Epithelial cell of prostate (primary cell): ENCODE measurements around the gene QPCTL.
"Not testable (repeated sequence)": the region's sequence is repeated elsewhere in the genome, so short reads cannot be mapped to it uniquely, and the experiment has no call there.

Experiments
- DNase-seq: peaks from one replicate; pipeline ENCODE4 v3.0.0-alpha.2; 2011; ENCODE audit warnings: low read depth, low spot score
- H3K27ac ChIP-seq: fragments of 450-650 bp; 2 replicates; pipeline ENCODE4 v1.5.1; 2017; ENCODE audit warnings: mild to moderate bottlenecking

The QPCTL gene

GRCh38 chr19:45674946-45675345 lies 17.5 kb upstream of the QPCTL start:
- no peak for DNase-seq
- no peak overlapping the region for H3K27ac ChIP-seq

GRCh38 chr19:45676851-45677263 lies 15.6 kb upstream of the QPCTL start:
- DNase-seq: no peak
- H3K27ac ChIP-seq: no peak overlapping the region

- H3K27ac ChIP-seq: peak overlapping the region; percentile 22
- DNase-seq: peak; percentile 68
Measured at GRCh38 chr19:45677351-45678230, 14.9 kb upstream of the QPCTL start.

GRCh38 chr19:45681391-45682015 lies 11.0 kb upstream of the QPCTL start:
- H3K27ac ChIP-seq: peak overlapping the region; percentile 59

DNA sequence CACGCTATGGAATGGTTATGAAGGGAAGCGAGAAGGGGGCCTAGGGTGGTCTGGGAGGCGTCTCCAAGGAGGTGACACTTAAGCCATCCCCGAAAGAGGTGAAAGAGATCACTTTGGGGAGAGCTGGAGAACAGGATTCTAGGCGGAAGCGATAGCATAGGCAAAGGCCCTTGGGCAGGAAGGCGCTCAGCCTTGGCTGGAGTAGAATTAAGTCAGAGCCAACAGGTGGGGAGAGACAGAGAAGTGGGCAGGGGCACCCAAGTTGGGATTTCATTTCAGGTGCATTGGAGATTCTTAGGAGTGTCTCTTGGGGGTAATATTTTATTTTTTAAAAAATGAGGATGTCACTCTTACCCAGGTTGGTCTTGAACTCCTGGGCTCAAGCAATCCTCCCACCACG lies 10.3 kb upstream of the QPCTL start:
- H3K27ac ChIP-seq: peak overlapping the region; percentile 59

More at GRCh38 chr19:45681391-45682015, 11.0 kb upstream of the QPCTL start:
- no peak for DNase-seq

GRCh38 chr19:45682908-45683307 lies 9.6 kb upstream of the QPCTL start:
- no peak for DNase-seq
- no peak overlapping the region for H3K27ac ChIP-seq

More for the DNA sequence above, 10.3 kb upstream of the QPCTL start:
- DNase-seq: no peak

DNA sequence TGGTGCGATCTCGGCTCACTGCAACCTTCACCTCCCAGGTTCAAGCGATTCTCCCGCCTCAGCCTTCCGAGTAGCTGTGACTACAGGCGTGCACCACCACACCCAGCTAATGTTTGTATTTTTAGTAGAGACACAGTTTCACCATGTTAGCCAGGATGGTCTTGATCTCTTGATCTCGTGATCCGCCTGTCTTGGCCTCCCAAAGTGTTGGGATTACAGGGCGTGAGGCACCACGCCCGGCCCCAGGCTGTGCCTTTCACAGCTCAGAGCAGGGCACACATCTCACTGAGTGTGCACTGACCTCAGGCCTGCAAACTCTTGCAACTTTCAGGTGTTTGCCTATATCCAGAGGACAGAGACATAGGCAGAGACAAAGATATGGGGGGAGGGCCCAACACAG lies 7.4 kb upstream of the QPCTL start:
- H3K27ac ChIP-seq, DNase-seq: not testable (repeated sequence)

- no peak overlapping the region for H3K27ac ChIP-seq
- no peak for DNase-seq
Measured at GRCh38 chr19:45687599-45687998, 4.9 kb upstream of the QPCTL start.

DNA sequence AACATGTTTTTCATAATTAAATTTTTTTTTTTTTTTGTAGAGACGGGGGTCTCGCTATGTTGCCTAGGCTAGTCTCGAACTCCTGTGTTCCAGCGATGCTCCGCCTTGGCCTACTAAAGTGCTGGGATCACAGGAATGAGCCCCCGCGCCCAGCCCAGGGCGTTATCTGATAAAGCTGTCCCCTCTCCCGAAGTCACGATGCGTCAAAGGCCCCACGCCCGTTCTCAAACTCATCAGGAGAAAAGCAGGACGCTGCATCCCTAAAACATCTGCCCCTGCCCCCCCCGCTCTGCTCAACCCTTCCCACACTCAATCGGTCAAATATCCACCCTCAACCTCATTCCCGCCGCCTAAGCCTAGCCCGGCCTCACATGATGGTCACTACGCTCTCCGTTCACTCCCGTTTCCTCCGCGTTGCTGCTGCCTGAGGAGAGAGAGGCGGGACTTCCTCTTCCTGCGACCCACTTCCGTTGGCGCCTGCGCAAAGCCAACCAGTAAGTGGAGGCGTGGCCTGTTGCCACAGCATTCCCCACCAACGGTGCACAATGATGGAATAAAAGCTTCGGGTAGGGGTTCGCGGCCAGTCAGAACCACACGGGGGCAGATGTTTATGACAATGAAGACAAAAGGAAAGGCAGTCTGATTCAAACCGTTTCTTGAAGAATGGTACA lies 815 bp upstream of the QPCTL start, which contains the start of gene SNRPD2:
Gene SNRPD2 (minus strand): TSS at position 438 of the 671 bp plus-strand sequence. CDS start 65 bp downstream, at position 373.
- peak; percentile 74 for DNase-seq
- H3K27ac ChIP-seq: peak within 1 kb of the TSS; percentile 86

GRCh38 chr19:45693106-45693788 lies 781 bp downstream of the QPCTL start:
- DNase-seq: no peak
- H3K27ac ChIP-seq: peak overlapping the region; percentile 86

GRCh38 chr19:45701676-45702075 lies 9.2 kb downstream of the QPCTL start:
- no peak for DNase-seq
- no peak overlapping the region for H3K27ac ChIP-seq

- no peak overlapping the region for H3K27ac ChIP-seq
- no peak for DNase-seq
Measured at GRCh38 chr19:45705115-45705514, 12.6 kb downstream of the QPCTL start.

DNA sequence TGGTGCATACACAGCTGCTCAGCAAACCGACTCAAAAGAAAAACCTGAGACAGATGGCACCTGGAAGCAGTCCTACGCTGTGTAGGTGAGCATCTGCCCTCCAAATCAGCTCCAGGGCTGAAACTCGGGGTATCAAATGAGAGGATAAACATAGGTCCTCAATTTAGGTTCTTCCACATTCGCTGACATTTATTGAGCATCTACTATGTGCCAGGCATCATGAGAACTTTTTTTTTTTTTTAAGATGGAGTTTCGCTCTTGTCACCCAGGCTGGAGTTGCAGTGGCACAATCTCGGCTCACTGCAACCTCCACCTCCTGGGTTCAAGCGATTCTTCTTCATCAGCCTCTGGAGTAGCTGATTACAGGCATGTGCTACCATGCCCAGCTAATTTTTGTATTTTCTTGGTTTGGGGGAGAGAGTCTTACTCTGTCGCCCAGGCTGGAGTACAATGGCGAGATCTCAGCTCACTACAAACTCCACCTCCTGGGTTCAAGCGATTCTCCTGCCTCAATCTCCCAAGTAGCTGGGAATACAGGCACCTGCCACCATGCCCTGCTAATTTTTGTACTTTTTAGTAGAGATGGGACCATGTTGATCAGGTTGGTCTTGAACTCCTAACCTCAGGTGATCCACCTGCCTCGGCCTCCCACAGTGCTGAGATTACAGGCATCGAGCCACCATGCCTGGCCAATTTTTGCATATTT lies 13.4 kb downstream of the QPCTL start:
- H3K27ac ChIP-seq: no peak overlapping the region
- DNase-seq: no peak

DNA sequence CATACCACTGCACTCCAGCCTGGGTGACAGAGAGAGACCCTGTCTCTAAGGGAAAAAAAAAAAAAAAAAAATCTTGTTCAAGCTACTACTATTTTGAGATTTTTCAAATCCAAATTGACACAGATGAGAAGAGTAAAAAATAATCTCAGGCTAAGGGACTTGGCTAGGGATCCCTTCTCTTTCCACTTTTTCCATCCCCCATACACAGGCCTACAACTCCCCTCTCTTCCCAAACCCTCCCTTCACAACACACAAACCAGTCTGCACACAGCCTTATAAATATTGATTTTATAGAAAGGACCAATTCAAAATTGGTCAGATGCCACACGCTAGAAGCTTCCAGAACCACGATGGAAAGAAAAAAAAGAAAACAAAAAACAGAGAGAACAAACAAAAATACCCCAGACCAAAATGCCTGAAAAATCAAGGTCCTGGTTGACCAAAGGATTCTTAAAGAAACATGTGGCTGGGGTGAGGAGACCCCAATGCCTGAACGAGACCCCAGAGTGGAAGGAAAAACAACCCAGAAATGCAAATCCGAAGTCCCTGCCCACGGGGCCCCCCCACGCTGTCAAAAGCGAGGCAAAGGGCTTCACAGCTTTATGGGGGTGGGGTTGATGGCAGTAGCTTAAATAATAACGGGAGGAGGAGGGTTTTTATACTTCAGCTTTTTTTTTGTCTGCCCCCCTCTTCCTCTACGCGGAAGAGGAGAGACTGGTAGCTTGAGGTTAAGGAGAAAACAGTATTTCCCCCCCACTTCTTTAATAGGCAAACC lies 18.1 kb downstream of the QPCTL start:
- DNase-seq: no peak
- no peak overlapping the region for H3K27ac ChIP-seq

- H3K27ac ChIP-seq: no peak overlapping the region
- no peak for DNase-seq
Measured at GRCh38 chr19:45711851-45712698, 19.6 kb downstream of the QPCTL start.

DNA sequence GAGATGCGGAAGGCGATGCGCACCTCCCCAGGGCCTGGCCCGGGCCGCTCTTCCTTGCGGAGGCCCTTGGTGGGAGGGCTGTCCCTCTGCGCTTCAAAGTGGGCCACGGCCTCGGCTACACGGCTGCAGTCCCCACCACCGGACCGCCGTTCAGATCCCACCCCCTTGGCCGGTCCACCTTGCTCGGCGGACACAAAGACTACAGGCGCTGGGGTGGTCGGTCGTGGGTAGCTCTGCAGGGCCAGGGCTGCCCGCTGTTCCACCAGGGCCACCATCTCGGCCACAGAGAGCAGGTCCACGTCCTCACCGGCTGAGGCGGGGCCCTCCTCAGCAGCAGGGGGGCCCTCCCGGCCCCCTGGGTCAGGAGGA lies 20.2 kb downstream of the QPCTL start:
- no peak overlapping the region for H3K27ac ChIP-seq
- no peak for DNase-seq

- no peak for DNase-seq
- no peak overlapping the region for H3K27ac ChIP-seq
Measured at GRCh38 chr19:45713141-45713540, 20.7 kb downstream of the QPCTL start.

DNA sequence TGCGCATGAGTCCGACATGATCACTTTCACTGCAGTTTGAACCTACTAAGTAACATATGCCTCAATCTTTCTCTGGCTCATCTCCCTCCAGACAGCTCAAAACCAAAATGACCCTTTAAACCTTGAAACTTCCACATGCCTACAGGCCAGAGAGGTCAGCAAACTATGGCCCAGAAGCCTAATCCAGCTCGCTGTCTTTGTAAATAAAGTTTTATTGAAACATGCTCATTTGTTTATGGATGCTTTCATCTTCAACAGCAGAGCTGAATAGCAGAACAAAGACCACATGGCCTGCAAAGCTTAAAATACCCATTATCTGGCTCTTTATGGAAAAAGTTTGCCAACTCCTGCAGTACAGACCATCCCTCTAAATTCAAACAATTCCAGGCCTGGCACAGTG lies 22.7 kb downstream of the QPCTL start:
- no peak overlapping the region for H3K27ac ChIP-seq
- no peak for DNase-seq
